K562 (cell line): ENCODE results near the gene TNIK. TPM values are rescaled to one million over a fixed set of nuclear protein-coding genes. Genes with fewer than 3 reads are reported as not detected.

ENCODE experiments used
- ATAC-seq: fragments of 200-7000 bp; cut with Tn5 transposase; 3 replicates; pipeline ENCODE4 v1.9.1; 2020; ENCODE audit warnings: moderate library complexity
- BruUV-seq: library from RNA; stranded (reverse); fragments of 400-500 nt; replicated peaks from 2 replicates; lab custom pipeline; 2021; lab: Mats Ljungman, UMichigan
- CTCF ChIA-PET: fragments of 300-600 bp; formaldehyde crosslinking; extraction: SDS; loops from one replicate; lab custom pipeline; 2021; ENCODE audit warnings: low intra/inter-chr PET ratio; lab: Yijun Ruan, JAX
- POLR2A ChIA-PET: fragments of 300-600, 350-650 bp; sonication (Branson Sonifier 250); formaldehyde crosslinking; extraction: SDS; loops from one replicate; lab custom pipeline; 2021; ENCODE audit warnings: antibody characterized with exemption, inconsistent platforms; lab: Yijun Ruan, JAX
- DNase-seq, 4 experiments: peaks; one replicate each; pipeline versions ENCODE4 v3.0.0 to v3.0.0-alpha.2; 2011 to 2018; ENCODE audit warnings: low spot score in 3 of 4, mixed read lengths in 3 of 4; ENCODE audit errors: extremely low read depth in 1 of 4
- FAIRE-seq: peaks from 2 replicates; lab custom pipeline; 2011; peaks lifted over from hg19 to GRCh38; lab: Jason Lieb, UNC
- H2AFZ ChIP-seq: 2 replicates; pipeline ENCODE4 v1.6.0; 2011; ENCODE audit warnings: low read depth, low read length, control low read depth, inconsistent platforms
- H3K27ac ChIP-seq: fragments of 200-600 bp; 3 replicates; pipeline ENCODE4 v1.8.0; 2011; ENCODE audit warnings: low read depth, mild to moderate bottlenecking, control low read depth, inconsistent platforms, low read length, moderate library complexity, mixed read lengths; ENCODE audit errors: extremely low read depth
- H3K27me3 ChIP-seq, 2 experiments: fragments of 300-600 bp in 1 of 2; 2 replicates in 1 of 2; 3 replicates in 1 of 2; pipeline versions ENCODE4 v1.6.0 to v1.8.0; 2011; ENCODE audit warnings: inconsistent platforms in 2 of 2, low read length in 2 of 2, mild to moderate bottlenecking in 1 of 2, mixed read lengths in 1 of 2, moderate library complexity in 1 of 2; ENCODE audit not compliant: control insufficient read depth in 2 of 2, insufficient read depth in 2 of 2
- H3K36me3 ChIP-seq: fragments of 300-600 bp; 3 replicates; pipeline ENCODE4 v1.8.0; 2011; ENCODE audit warnings: mild to moderate bottlenecking, low read length, inconsistent platforms; ENCODE audit not compliant: control insufficient read depth, insufficient read depth
- H3K4me1 ChIP-seq, 2 experiments: fragments of 200-600 bp in 1 of 2; replicated peaks in 1 of 2; 2 replicates in 1 of 2; 3 replicates in 1 of 2; pipeline versions ENCODE4 v1.5.1 to v1.8.0; 2011; ENCODE audit warnings: inconsistent platforms in 2 of 2, low read length in 2 of 2, mild to moderate bottlenecking in 1 of 2, mixed read lengths in 1 of 2, moderate library complexity in 1 of 2; ENCODE audit not compliant: control insufficient read depth in 2 of 2, insufficient read depth in 2 of 2
- H3K4me2 ChIP-seq: 2 replicates; pipeline ENCODE4 v1.6.1; 2011; ENCODE audit warnings: low read length, control low read depth, inconsistent platforms, mixed read lengths; ENCODE audit not compliant: insufficient read depth
- H3K4me3 ChIP-seq: fragments of 200-600 bp; sonication (generic), shearing (Covaris generic); 2 replicates; pipeline ENCODE4 v1.5.1; 2016; ENCODE audit warnings: control low read depth, inconsistent platforms
- H3K79me2 ChIP-seq: fragments of 200-600 bp; 3 replicates; pipeline ENCODE4 v1.8.0; 2011; ENCODE audit warnings: low read length, inconsistent platforms; ENCODE audit not compliant: control insufficient read depth, insufficient read depth
- H3K9ac ChIP-seq, 2 experiments: 2 replicates each; pipeline versions ENCODE4 v1.6.0 to v1.6.1; 2011; ENCODE audit warnings: low read depth in 2 of 2, low read length in 2 of 2, control low read depth in 1 of 2, inconsistent platforms in 1 of 2, mild to moderate bottlenecking in 1 of 2, mixed read lengths in 1 of 2; ENCODE audit not compliant: insufficient read depth in 1 of 2
- H3K9me1 ChIP-seq: one replicate; pipeline ENCODE4 v1.6.0; 2011; ENCODE audit warnings: inconsistent platforms, mild to moderate bottlenecking, low read length, moderate library complexity; ENCODE audit not compliant: control insufficient read depth, insufficient read depth
- H3K9me3 ChIP-seq: replicated peaks from 2 replicates; pipeline ENCODE4 v1.5.1; 2011; ENCODE audit warnings: low read depth, low read length, inconsistent platforms; ENCODE audit not compliant: control insufficient read depth, insufficient read depth
- H4K20me1 ChIP-seq: replicated peaks from 2 replicates; pipeline ENCODE4 v1.6.1; 2011; ENCODE audit warnings: low read length, inconsistent platforms, mixed read lengths; ENCODE audit not compliant: control insufficient read depth, insufficient read depth
- ARID2 ChIP-seq: fragments of 450-650 bp; IDR thresholded peaks from 2 replicates; pipeline ENCODE4 v1.6.1; 2017; ENCODE audit warnings: antibody characterized with exemption, mild to moderate bottlenecking
- CTBP1 ChIP-seq: fragments of 450-650 bp; IDR thresholded peaks from 2 replicates; pipeline ENCODE4 v1.6.1; 2016; ENCODE audit warnings: borderline replicate concordance
- ELF1 ChIP-seq: fragments of 200-800 bp; sonication (Bioruptor generic); IDR thresholded peaks from 2 replicates; pipeline ENCODE4 v1.6.1; 2016; ENCODE audit warnings: missing genetic modification characterization, missing compliant biosample characterization
- GMEB1 ChIP-seq: fragments of 250-450 bp; sonication (Bioruptor Pico); IDR thresholded peaks from 2 replicates; pipeline ENCODE4 v1.4.0; 2020; ENCODE audit warnings: mild to moderate bottlenecking
- HDAC2 ChIP-seq: fragments of 450-650 bp; IDR thresholded peaks from 2 replicates; pipeline ENCODE4 v1.6.1; 2016; ENCODE audit warnings: mild to moderate bottlenecking
- JUND ChIP-seq, 2 experiments: IDR thresholded peaks; 2 replicates in 1 of 2; 3 replicates in 1 of 2; pipeline ENCODE4 v1.6.1; 2011; ENCODE audit warnings: borderline replicate concordance in 2 of 2, low read depth in 2 of 2, low read length in 2 of 2, improper control_type of control experiment in 1 of 2, missing biosample characterization in 1 of 2, missing genetic modification characterization in 1 of 2, missing genetic modification reagents in 1 of 2
- MAX ChIP-seq: sonication (generic); formaldehyde crosslinking; IDR thresholded peaks from 2 replicates; pipeline ENCODE4 v1.9.0; 2022; ENCODE audit warnings: mild to moderate bottlenecking, missing genetic modification reagents
- RNF219 ChIP-seq: fragments of 250-450 bp; sonication (Bioruptor Pico); IDR thresholded peaks from 2 replicates; pipeline ENCODE4 v1.5.0; 2022; ENCODE audit warnings: mild to moderate bottlenecking
- SMARCC2 ChIP-seq: fragments of 450-650 bp; IDR thresholded peaks from 2 replicates; pipeline ENCODE4 v1.6.1; 2017; ENCODE audit warnings: antibody characterized with exemption, moderate library complexity, mild to moderate bottlenecking, low read depth
- STAG1 ChIP-seq: sonication (generic); formaldehyde crosslinking; IDR thresholded peaks from 2 replicates; pipeline ENCODE4 v1.5.0; 2020; ENCODE audit warnings: missing genetic modification reagents, borderline replicate concordance
- ZNF165 ChIP-seq: fragments of 250-450 bp; sonication (Bioruptor Pico); IDR thresholded peaks from 2 replicates; pipeline ENCODE4 v1.4.0; 2020; ENCODE audit warnings: borderline replicate concordance
- ZNF263 ChIP-seq: sonication (generic); formaldehyde crosslinking; IDR thresholded peaks from 2 replicates; pipeline ENCODE4 v1.8.0; 2022; ENCODE audit warnings: mild to moderate bottlenecking, missing genetic modification reagents, borderline replicate concordance
- ZNF354B ChIP-seq: fragments of 250-450 bp; sonication (Bioruptor Pico); IDR thresholded peaks from 2 replicates; pipeline ENCODE4 v1.4.0; 2020
- ZNF75A ChIP-seq: fragments of 450-650 bp; formaldehyde crosslinking; IDR thresholded peaks from 2 replicates; pipeline ENCODE4 v1.4.0; 2020; ENCODE audit warnings: mild to moderate bottlenecking
- ZNF79 ChIP-seq: fragments of 250-450 bp; sonication (Bioruptor Pico); IDR thresholded peaks from 2 replicates; pipeline ENCODE4 v1.4.0; 2020; ENCODE audit warnings: low read depth, mild to moderate bottlenecking, moderate library complexity
- WGBS: fragments of 100-300 bp; shearing (Covaris generic); methylation state at CpG from one replicate; pipeline ENCODE4 v1.1.6; 2016; ENCODE audit warnings: low coverage, mixed read lengths; ENCODE audit not compliant: insufficient coverage; ENCODE audit errors: missing lambda C conversion rate; 5-methylcytosine and 5-hydroxymethylcytosine counted together
- in situ Hi-C: fragments of 300-500 bp; cut with MboI; formaldehyde crosslinking; loops from 4 replicates; pipeline ENCODE4 v1.15.0; 2018; ENCODE audit warnings: inconsistent platforms, mixed read lengths
- intact Hi-C: fragments of 100-400 bp; cut with micrococcal nuclease; formaldehyde crosslinking; loops from 2 replicates; pipeline ENCODE4 v1.14.2; 2022
- polyA plus RNA-seq, 8 experiments: library from polyadenylated mRNA; depleted of rRNA in 4 of 8; stranded (reverse) in 5 of 8; unstranded in 3 of 8; fragments of >200 nt; fragmentation: Nextera tagmentation in 2 of 8; fragmentation: Illumina TruSeq in 1 of 8; extraction: Ambion mirVana in 2 of 8; extraction: Trizol in 1 of 8; gene quantifications; 2 replicates each; pipeline versions ENCODE4 v1.2.1 to v1.2.3, GENCODE V29; 2011 to 2014; ENCODE audit warnings: inconsistent platforms in 1 of 8, missing spikeins in 1 of 8
- total RNA-seq, 7 experiments: library from RNA; depleted of rRNA in 6 of 7; stranded (reverse); fragments of >200 nt in 6 of 7; fragmentation: Illumina TruSeq in 2 of 7; extraction: Trizol in 2 of 7; gene quantifications; 2 replicates each; pipeline versions ENCODE4 v1.2.1 to v1.2.3, GENCODE V29; 2011 to 2021; ENCODE audit warnings: low replicate concordance in 1 of 7

Gene TNIK
- total and polyA plus RNA-seq, 9 of the 15 experiments (the other 6 are each of a cell fraction or from before 2014, with no cell fraction given) = 6.6 to 39.0 (median 24.7) TPM

GRCh38 chr3:171432548-171432947, 27.7 kb downstream of the TNIK start:
- FAIRE-seq = no peak
- H3K9me1 ChIP-seq = no peaks in the 10 kb centered on the region
- no peak overlapping the region for H3K4me3 ChIP-seq
- H2AFZ ChIP-seq = no peak overlapping the region
- in situ Hi-C loops (no loop called here), intact Hi-C loops (no loop called here)
- no peak for DNase-seq
- no TSS peak for BruUV-seq
- H3K36me3 ChIP-seq = no peaks in the 10 kb centered on the region
- WGBS = 71% methylated on average over 1 of the region's 1 CpG
- no peak overlapping the region for H3K27ac ChIP-seq
- POLR2A ChIA-PET = no interaction called here
- H3K27me3 ChIP-seq = no peaks in the 10 kb centered on the region
- CTCF ChIA-PET = interaction anchor here (0.7 kb wide), 1 partner anchor 82 kb away, joined by 3 read pairs; no protein-coding TSS in a partner anchor
- H3K9me3 ChIP-seq = no peaks in the 10 kb centered on the region
- no peak overlapping the region for H3K9ac ChIP-seq
- no peak for TF ChIP-seq ZNF263 (CRISPR knock-in tag)
- no peak for TF ChIP-seq CTBP1
- no peak for TF ChIP-seq HDAC2
- TF ChIP-seq MAX (CRISPR knock-in tag) = no peak
- TF ChIP-seq ELF1 (tag) = no peak
- TF ChIP-seq STAG1 (CRISPR knock-in tag) = no peak
- TF ChIP-seq SMARCC2 = no peak
- no peak for TF ChIP-seq ZNF79 (CRISPR knock-in tag)
- TF ChIP-seq ZNF75A (CRISPR knock-in tag) = no peak
- TF ChIP-seq ZNF165 (CRISPR knock-in tag) = no peak
- TF ChIP-seq JUND (IDR thresholded peaks at IDR 0.05; ENCODE audit: borderline replicate concordance, low read depth, low read length) = no peak
- TF ChIP-seq JUND (tag; IDR thresholded peaks at IDR 0.05; ENCODE audit: borderline replicate concordance, low read depth, low read length) = no peak
- no peak for TF ChIP-seq RNF219 (CRISPR knock-in tag)
- no peak for TF ChIP-seq GMEB1 (CRISPR knock-in tag)
- no peak for TF ChIP-seq ZNF354B (CRISPR knock-in tag)
- no peak for TF ChIP-seq ARID2
- H3K79me2 ChIP-seq = peaks cover 80% of the 10 kb centered on the region
- H3K4me1 ChIP-seq = peaks cover 10 to 55% of the 10 kb centered on the region in 2 experiments
- H3K4me2 ChIP-seq = no peak overlapping the region
- ATAC-seq = no peak
- 0 out of 2 replicates have a peak, but pooled peaks cover 6% of the 10 kb centered on the region for H4K20me1 ChIP-seq
